Iris pigment epithelial cell (primary cell): Measurements from ENCODE around the gene IL10RB.

Source experiments
- DNase-seq: peaks from one replicate; pipeline ENCODE4 v3.0.0-alpha.2; 2011; ENCODE audit warnings: low read depth

The IL10RB gene

GRCh38 chr21:33332143-33332542 is 66.0 kb downstream of the IL10RB start:
- DNase-seq, result no peak

GRCh38 chr21:33334191-33334590 is 68.0 kb downstream of the IL10RB start:
- no peak for DNase-seq

- DNase-seq, result no peak
Observed at GRCh38 chr21:33334824-33335223, 68.7 kb downstream of the IL10RB start.

GRCh38 chr21:33339135-33339534 is 73.0 kb downstream of the IL10RB start:
- DNase-seq, result no peak

GRCh38 chr21:33339918-33340317 is 73.8 kb downstream of the IL10RB start:
- no peak for DNase-seq

- no peak for DNase-seq
Observed at GRCh38 chr21:33345751-33346238, 79.6 kb downstream of the IL10RB start.
